T1000 (cell line): ENCODE data around the gene FAM193A.
"Not testable (repeated sequence)": the region's sequence is repeated elsewhere in the genome, so short reads cannot be mapped to it uniquely, and the experiment has no call there.

Experiments used
- DNase-seq: peaks from one replicate; lab custom pipeline; 2025; ENCODE audit warnings: mixed read lengths; lab: John Stamatoyannopoulos, UW

The FAM193A gene

DNA sequence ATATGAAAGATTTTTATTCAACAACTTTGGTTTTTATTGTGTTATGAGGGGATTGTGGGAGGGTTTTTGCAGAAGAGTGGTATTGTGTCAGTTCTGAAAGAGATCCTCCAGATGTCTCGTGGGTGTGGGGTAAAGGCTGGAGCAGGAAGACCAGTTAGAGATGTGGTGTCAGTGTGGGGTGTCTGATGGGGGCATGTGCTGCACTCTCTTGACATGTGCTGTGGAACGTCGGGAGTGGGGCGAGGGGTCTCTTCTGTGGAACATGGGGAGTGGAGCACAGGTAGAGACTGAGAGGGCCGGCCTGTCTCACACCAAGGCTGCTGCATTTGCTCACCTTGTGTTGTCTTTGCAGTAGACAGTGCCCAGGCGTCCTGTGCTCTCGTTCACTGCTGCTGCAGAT, 37.6 kb downstream of the FAM193A start:
- DNase-seq: no peak

GRCh38 chr4:2574863-2575262, 38.4 kb downstream of the FAM193A start:
- no peak for DNase-seq

GRCh38 chr4:2576290-2576689, 39.8 kb downstream of the FAM193A start:
- DNase-seq: no peak

- DNase-seq: no peak
Observed at GRCh38 chr4:2578106-2578505, 41.7 kb downstream of the FAM193A start.

DNA sequence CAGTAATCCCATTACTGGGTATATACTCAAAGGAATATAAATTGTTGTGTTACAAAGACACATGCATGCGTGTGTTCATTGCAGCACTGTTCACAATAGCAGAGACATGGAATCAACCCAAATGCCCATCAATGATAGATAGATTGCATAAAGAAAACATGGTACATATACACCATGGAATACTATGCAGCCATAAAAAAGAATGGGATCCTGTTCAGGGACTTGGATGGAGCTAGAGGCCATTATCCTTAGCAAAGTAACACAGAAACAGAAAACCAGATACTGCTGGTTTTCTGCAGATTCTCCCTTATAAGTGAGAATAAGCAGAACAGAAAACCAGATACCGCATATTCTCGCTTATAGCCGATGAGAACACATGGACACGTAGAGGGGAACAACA, 43.5 kb downstream of the FAM193A start:
- DNase-seq: no peak

- DNase-seq: no peak
Observed at GRCh38 chr4:2583092-2583491, 46.6 kb downstream of the FAM193A start.

DNA sequence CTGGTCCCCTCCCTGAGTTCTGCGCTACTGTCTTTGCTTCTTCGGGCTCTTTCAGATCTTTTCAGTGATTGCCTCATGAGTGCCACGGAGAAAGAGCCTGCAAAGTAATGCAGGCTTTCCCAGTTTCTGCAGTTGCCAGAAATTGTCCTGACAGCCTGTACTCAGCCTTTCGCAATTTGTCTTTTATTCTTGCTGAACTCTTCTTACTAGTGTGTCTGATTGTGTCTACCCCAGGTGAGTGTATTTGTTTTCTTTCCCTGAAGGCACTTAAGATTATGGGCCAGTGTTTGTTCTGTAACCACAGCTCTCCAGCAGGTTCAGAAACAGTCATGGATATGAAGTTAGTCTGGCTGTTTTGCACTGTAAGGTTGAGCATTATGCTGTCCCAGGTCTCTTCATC, 47.1 kb downstream of the FAM193A start:
- DNase-seq: no peak

DNA sequence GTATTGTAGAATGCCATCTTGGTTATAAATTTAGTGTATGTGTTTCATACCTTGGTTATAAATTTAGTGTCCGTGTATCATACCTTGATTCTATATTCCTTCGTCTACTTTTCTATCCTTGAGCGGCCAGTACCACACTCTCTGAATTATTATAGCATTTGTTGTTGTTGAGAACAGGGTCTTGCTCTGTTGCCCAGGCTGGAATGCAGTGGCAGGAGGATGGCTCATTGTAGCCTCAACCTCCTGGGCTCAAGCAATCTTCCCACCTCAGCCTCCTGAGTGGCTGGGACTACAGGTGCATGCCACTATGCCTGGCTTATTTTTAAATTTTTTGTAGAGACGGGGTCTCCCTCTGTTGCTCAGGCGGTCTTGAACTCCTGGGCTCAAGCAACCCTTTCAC, 50.1 kb downstream of the FAM193A start:
- no peak for DNase-seq

GRCh38 chr4:2587213-2587823, 50.9 kb downstream of the FAM193A start:
- no peak for DNase-seq

- DNase-seq: no peak
Observed at GRCh38 chr4:2588259-2588658, 51.8 kb downstream of the FAM193A start.

DNA sequence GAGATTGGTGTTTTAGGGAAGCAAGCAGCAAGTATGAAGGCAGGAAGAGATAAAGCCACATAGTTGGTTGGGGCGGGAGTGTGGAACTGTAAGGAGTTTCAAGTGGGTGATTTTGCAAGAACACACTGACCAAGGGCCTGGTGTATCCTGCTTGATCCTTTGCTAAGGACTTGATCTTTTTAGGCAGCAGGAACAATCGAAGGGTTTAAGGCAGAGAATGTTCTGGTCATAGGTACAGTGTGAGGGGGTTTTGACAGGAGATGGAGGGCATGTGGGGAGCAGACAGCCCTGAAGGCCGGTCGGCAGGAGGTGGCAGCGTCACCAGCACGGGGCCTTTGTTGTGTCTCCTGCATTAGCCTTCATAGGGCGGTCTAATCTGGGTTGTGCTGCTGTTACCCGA, 54.7 kb downstream of the FAM193A start:
- no peak for DNase-seq

DNA sequence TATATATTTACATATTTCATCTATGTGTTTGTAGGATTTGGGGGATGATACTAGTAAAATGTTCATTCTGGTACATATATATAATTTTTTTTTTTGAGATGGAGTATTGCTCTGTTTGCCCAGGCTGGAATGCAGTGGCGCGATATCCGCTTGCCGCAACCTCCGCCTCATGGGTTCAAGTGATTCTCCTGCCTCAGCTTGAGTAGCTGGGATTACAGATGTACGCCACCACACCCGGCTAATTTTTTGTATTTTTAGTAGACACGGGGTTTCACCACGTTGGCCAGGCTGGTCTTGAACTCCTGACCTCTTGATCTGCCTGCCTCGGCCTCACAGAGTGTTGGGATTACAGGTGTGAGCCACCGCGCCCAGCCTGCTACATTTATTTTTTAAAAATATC, 55.6 kb downstream of the FAM193A start:
- DNase-seq: not testable (repeated sequence)

- no peak for DNase-seq
Observed at GRCh38 chr4:2592572-2592971, 56.1 kb downstream of the FAM193A start.

GRCh38 chr4:2593003-2593402, 56.6 kb downstream of the FAM193A start:
- DNase-seq: no peak

- no peak for DNase-seq
Observed at GRCh38 chr4:2595436-2595835, 59.0 kb downstream of the FAM193A start.

DNA sequence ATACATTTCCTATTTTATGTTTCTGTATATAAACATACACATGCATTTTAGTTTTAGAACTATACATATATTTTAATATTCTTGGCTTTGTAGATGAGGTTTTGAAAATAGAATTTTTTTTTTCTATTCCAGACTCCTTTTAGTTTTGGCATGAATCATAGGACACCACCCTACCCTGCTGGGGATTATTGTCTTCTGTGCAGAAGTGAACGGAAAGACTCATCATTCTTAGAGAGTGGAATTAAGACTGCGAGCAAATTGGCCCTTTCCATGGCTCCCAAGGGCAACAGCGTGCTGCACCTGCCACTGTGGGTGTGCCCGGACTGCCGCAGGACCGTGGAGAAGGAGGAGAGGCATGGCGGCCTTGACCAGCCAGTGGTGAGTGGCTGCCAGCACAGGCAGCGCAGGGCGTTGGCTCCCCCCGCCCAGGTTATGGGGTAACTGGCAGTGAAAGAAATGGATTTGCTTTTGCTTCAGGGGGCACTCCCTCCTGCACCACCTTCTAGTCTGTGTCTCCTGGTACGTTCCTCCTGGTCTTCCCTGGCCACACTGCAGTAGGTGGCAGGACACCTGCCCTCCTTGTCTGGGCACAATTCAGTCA, 59.6 kb downstream of the FAM193A start:
- DNase-seq: no peak

GRCh38 chr4:2596611-2597010, 60.2 kb downstream of the FAM193A start:
- DNase-seq: no peak

DNA sequence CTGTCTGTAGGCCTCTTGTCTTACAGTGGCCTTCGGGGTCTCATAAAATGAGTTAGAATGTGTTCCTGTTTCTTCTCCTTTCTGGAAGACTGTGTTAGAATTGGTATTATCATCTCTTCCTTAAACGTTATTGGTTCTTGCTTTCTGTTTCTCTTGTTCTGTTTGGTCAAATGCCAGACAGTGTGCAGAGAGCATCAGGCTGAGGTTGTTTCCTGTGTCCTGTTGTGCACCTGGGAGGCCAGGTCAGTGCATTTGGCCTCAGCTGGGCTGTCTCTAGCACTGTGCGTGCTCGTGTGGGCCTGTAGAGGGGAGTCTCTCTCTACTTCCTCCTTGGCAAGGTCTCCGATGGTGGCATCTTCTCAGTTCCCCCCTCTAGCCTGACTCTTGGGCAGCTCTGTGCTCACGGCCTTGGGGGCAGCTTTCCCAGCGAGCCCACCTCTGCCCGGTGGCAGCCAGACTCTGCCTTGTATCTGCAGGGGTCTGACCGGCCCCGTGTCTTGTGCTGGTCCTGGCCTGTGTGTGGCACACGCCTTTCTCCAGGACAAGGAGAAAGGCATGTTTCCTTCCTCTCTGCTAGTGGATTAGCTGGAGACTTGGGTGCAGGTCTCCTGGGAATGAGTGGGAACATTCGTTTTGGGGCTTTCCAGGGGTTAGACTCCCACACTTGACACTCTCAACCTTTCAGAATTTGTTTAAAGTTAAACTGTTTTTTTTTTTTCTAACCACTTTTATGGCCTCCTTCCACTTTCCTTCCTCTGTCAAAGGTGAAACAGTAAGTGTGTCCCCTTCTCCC, 62.3 kb downstream of the FAM193A start:
- DNase-seq: no peak

DNA sequence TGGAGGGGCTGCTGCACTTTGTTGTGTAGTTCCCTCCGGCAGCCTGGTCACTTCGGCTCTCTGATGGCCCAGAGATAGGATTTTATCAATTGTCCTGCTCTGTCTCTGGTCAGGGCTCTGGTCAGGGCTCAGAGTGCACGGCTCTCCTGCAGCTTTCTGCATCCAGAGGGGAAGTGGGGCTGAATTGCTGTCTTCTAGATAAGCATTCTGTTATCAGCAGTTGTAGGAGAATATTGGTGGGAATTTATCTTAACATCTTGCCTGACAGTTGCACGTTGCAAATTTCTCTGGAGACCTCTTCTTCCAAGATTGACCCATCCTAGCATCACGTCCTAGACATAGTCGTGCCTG, 62.8 kb downstream of the FAM193A start:
- DNase-seq: no peak

DNA sequence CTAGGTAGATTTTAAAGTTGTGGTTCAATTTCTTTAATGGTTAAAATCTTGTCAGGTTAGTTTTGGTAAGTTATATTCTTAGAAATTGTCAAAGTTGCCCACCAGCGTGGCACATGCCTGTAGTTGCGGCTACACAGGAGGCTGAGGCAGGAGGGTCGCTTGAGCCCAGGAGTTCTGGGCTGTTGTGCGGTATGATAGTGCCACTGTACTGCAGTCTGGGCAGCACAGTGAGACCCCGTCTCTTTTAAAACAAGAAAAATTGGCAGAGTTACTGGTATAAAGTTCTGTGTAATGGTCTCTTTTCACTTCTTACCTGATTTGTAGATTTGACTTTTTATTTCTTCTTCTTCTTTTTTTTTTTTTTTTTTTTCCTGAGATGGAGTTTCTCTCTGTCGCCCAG, 64.4 kb downstream of the FAM193A start:
- DNase-seq: no peak

- no peak for DNase-seq
Observed at GRCh38 chr4:2604614-2605013, 68.2 kb downstream of the FAM193A start.

GRCh38 chr4:2606960-2607506, 70.6 kb downstream of the FAM193A start:
- DNase-seq: no peak

DNA sequence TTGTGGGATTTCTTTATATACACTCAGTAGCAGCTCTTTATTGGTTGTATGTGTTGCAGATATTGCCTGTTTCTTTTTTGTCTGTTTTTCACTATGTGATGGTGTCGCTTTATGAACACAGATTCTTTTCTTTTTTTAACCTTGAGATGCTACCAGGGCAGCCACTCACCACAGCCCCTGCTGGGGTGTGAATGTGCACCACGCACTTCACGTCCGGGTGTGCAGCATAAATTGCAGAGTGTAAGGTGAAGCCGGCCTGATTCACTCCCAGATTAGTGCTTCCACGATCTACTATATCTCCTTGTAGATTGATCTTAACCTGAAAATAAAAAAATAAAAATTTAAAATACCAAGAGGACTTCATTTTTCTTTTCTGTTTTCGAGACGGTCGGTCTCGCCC, 71.4 kb downstream of the FAM193A start:
- no peak for DNase-seq
